Measurements from ENCODE around the gene PER1.
"Not testable (repeated sequence)": the region's sequence is repeated elsewhere in the genome, so short reads cannot be mapped to it uniquely, and the experiment has no call there.

The PER1 gene

DNA sequence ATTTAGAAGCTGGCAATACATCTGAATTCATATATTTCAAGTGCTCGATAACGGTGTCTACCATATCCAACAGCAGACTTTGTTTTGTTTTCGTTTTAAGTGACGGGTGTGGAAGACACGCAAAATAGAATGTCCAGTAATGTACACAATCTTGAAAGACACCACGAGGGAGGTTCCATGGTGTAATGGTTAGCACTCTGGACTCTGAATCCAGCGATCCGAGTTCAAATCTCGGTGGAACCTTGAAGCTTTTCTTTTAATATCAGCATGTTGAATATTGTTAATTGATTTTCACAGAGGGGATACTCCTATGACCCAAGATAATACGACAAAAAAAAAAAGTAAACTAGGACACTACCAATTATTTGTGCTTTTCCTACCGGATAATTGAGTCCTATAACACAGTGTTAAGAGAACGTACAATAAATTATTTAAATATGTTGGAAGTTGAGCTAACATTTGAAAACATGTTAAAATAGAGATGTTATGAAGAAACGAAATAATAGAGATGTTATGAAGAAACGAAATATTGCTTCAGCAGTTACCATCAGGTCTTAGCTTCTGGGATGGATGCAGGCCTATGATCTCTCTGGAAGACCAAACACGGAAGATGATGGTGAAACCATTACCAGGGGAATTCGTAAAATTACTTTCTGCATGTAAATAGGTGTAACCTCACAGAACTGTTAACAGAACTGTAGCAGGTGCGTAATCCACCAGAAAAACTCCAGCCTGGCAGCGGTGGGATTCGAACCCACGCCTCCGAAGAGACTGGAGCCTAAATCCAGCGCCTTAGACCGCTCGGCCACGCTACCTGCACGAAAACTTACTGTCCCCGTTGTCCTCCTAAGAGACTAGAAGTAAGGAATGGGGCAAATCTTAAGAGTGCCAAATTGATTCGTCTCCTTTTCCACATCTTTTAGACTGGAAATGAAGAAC, 32.4 kb downstream of the PER1 start:
- Mint-ChIP-seq H3K27ac (peak overlapping the region; percentile 93), H3K9me3 (no peaks in the 10 kb centered on the region), H3K4me3 (peak overlapping the region; percentile 94), H3K27me3 (ENCODE audit: low read depth) (peaks cover 69% of the 10 kb centered on the region), H3K4me1 (ENCODE audit: low read depth) (peaks cover 54% of the 10 kb centered on the region), H3K36me3 (ENCODE audit: low read depth) (peaks cover 2% of the 10 kb centered on the region)
- peak; percentile 87 for DNase-seq (ENCODE audit: low spot score)

DNA sequence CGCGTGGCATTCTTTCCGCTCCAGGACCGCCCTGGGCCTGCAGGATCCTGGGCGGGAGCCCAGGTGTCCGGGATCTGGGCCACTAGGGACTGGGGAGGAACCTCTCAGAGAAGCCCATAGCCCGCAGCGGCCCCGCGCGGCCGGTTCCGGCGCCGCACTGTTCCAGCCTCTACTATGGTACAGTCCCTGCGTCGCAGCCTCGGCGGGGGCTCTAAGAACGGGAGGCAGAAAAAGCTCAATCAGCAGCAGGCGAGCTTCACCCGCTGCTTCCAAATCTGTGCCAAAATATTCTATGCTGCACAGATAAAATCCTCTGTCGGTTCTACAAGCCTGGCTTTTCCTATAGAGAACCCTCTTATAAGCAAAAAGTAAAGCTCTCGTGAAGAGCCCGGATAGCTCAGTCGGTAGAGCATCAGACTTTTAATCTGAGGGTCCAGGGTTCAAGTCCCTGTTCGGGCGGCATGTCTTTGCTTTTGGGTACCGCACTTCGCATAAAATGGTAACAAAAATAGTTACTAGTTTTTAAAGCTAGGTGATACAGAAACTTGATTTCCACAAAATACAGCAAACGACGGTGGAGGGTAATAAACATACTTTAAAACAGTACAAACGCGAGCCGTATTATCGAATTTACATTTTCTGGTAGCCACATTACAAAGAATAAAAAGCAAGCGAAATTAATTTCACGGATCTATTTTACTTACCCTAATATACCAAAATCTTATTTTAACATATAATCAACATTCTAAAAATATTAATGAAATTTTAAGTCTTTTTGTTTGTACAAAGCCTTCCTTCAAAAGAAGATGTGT, 33.2 kb downstream of the PER1 start:
- Mint-ChIP-seq H3K27ac (peak overlapping the region; percentile 93), H3K27me3 (ENCODE audit: low read depth) (peaks cover 68% of the 10 kb centered on the region), H3K4me1 (ENCODE audit: low read depth) (peaks cover 46% of the 10 kb centered on the region), H3K4me3 (peak overlapping the region; percentile 94), H3K36me3 (ENCODE audit: low read depth) (peaks cover 2% of the 10 kb centered on the region), H3K9me3 (no peaks in the 10 kb centered on the region)
- DNase-seq (ENCODE audit: low spot score), result peak; percentile 84

DNA sequence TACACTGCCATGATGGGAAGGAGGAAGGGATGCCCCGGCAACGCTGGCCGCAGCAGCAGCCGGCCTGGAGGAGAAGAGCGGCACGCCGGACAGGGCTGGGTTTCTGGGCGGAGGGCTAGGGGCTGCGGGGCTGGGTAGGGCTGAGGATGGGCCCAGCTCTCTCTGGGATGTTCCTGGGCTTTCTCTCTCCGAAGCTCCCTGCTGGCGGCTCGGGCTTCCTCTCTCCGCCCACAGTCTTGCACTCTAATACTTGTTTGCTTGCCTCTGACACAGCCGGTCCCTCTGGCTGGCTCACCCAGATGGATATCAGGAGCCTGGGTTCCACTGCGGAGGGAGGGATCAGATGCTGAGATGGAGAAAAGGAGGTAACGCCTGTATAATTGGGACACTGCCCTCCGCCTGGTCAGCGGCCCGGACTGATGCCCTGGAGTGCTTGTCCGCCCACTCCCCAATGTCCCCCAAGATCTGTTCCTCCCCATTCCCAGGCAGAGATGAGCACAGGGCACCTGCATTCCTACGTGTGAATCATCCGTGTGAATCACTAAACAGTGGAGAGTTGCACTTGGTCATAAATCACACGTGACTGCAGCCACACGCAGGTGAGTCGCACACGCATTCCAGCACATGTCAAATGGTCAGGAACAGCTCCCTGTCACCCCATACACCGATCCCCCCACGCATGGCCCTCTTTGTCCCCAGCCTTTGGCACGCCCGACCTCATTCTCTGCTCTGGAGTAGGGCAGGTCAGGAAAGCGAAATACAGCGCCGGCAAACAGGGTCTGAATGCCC, 34.0 kb downstream of the PER1 start, which contains the start of gene ALOXE3:
TSS of gene ALOXE3 (minus strand) at position 535 of the 789 bp plus-strand sequence. CDS start at position 11, 524 bp downstream.
- Mint-ChIP-seq H3K27me3 (ENCODE audit: low read depth) (peaks cover 65% of the 10 kb centered on the region), H3K36me3 (ENCODE audit: low read depth) (peaks cover under 1% of the 10 kb centered on the region), H3K4me1 (ENCODE audit: low read depth) (peaks cover 40% of the 10 kb centered on the region), H3K4me3 (peak within 1 kb of the TSS; percentile 94), H3K9me3 (no peaks in the 10 kb centered on the region), H3K27ac (peak within 1 kb of the TSS; percentile 93)
- DNase-seq (ENCODE audit: low spot score), result peak; percentile 37

DNA sequence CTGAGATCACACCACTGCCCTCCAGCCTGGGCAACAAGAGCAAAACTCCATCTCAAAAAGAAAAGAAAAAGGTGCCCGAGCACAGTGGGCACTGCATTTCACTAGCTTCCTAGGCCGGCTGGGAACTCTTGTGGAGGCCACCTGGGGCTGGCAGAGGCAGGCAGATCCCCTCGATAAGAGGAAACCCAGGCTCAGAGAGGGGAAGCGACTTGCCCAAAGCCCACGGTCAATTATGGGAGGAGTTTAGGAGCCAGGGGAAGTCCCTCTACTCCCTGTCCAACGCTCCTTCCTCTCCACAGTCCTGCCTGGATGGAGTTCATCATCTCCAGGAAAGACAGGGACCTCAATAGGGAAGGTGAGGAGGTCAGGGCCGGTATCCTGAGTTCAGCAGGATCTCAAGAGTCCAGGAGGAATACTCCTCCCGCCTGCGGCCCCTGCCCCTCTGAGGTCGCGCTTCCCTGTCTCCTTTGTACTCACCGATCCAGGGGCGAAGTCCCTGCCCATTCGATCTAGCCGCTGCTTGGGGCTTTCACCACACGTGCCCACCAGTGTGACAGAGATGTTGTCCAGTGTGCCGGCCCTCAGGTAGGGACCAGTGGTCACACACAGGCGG, 34.7 kb downstream of the PER1 start:
- Mint-ChIP-seq H3K9me3 (no peaks in the 10 kb centered on the region), H3K36me3 (ENCODE audit: low read depth) (no peaks in the 10 kb centered on the region), H3K27me3 (ENCODE audit: low read depth) (peaks cover 67% of the 10 kb centered on the region), H3K4me3 (peak overlapping the region; percentile 94), H3K4me1 (ENCODE audit: low read depth) (peaks cover 35% of the 10 kb centered on the region), H3K27ac (no peak overlapping the region)
- no peak for DNase-seq (ENCODE audit: low spot score)

GRCh38 chr17:8116776-8117175, 35.4 kb downstream of the PER1 start:
- Mint-ChIP-seq H3K27ac (no peak overlapping the region), H3K9me3 (no peaks in the 10 kb centered on the region), H3K27me3 (ENCODE audit: low read depth) (peaks cover 68% of the 10 kb centered on the region), H3K36me3 (ENCODE audit: low read depth) (no peaks in the 10 kb centered on the region), H3K4me3 (no peak overlapping the region), H3K4me1 (ENCODE audit: low read depth) (peaks cover 33% of the 10 kb centered on the region)
- DNase-seq (ENCODE audit: low spot score), result no peak

DNA sequence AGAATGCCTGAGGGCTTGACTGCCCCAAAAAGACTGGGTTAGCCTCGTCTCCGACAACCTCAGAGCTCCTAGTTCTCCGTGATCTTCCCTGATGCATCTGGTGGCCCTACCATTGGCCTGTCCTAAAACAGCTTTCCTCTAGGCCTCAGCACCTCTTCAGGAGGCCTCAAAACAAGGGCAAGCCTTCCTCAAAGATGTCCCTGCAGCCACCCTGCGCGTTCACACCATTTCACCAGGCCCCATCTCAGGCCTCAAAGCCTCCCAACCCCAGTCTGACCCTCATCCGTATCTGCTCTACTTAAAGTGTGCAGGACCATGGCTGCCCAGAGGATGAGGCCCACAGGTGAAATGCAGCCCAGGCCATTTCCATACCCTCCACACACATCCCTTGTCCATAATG, 41.3 kb downstream of the PER1 start:
- peaks cover 4% of the 10 kb centered on the region for H3K4me1 Mint-ChIP-seq (ENCODE audit: low read depth)
- no peaks in the 10 kb centered on the region for H3K9me3 Mint-ChIP-seq
- peaks cover 48% of the 10 kb centered on the region for H3K27me3 Mint-ChIP-seq (ENCODE audit: low read depth)
- DNase-seq (ENCODE audit: low spot score), result no peak
- no peaks in the 10 kb centered on the region for H3K36me3 Mint-ChIP-seq (ENCODE audit: low read depth)
- no peak overlapping the region for H3K4me3 Mint-ChIP-seq
- H3K27ac Mint-ChIP-seq, result no peak overlapping the region

DNA sequence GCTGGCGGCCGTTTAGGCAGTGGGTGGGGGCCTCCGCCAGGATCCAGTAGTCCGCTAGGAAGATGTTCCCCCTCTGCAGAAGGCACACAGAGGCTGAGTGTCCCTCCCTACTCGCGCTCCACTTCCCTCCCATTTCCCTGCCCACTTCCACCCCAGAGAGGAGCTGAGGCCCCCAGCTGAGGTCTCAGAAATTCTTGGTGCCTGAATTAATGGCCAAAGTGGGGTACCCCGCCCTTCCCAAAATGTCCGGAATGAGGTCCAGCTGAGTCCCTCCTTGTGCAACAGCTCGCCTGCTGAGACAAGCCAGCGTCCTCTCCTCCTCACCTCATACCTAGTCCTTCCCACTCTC, 41.8 kb downstream of the PER1 start:
- no peak overlapping the region for H3K27ac Mint-ChIP-seq
- peaks cover 44% of the 10 kb centered on the region for H3K27me3 Mint-ChIP-seq (ENCODE audit: low read depth)
- H3K4me3 Mint-ChIP-seq, result no peak overlapping the region
- H3K9me3 Mint-ChIP-seq, result no peaks in the 10 kb centered on the region
- no peak for DNase-seq (ENCODE audit: low spot score)
- H3K36me3 Mint-ChIP-seq (ENCODE audit: low read depth), result no peaks in the 10 kb centered on the region
- H3K4me1 Mint-ChIP-seq (ENCODE audit: low read depth), result peaks cover 5% of the 10 kb centered on the region

GRCh38 chr17:8109661-8110455, 42.3 kb downstream of the PER1 start:
- no peaks in the 10 kb centered on the region for H3K36me3 Mint-ChIP-seq (ENCODE audit: low read depth)
- no peak overlapping the region for H3K4me3 Mint-ChIP-seq
- H3K27ac Mint-ChIP-seq, result no peak overlapping the region
- H3K27me3 Mint-ChIP-seq (ENCODE audit: low read depth), result peaks cover 43% of the 10 kb centered on the region
- H3K9me3 Mint-ChIP-seq, result no peaks in the 10 kb centered on the region
- H3K4me1 Mint-ChIP-seq (ENCODE audit: low read depth), result peaks cover 5% of the 10 kb centered on the region
- peak; percentile 70 for DNase-seq (ENCODE audit: low spot score)

DNA sequence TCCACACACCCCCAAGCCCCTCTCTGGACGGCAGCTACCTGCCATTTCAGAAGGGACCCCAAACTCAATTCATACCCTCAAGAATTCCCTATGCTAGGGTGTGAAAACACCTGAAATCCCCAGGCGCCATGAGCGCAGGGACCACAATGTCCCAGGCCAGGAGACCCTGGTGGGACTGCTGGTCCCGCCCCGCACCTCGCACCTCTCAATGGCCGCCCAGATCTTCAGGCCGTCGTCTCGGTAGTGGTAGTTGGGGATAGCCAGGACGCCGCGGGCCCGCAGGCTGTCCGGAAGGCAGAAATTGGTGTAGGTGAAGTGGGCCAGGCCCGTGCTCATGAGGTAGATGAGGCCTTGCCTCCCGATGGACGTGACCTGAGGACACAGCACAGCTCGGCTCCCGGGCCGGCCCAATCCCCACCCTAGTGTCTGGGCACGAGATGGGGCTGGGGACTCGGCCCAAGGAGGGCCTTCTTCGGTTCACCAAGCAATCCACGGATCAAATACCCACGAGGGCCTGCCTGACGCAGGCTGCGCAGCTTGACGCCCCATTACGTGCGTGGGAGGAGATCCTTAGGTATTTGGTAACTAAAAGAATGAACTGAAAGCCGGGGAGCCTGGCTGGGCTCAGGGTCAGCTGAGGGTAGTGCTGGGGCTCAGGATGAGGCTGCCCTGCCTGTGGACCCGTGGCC, 43.1 kb downstream of the PER1 start:
- no peak for DNase-seq (ENCODE audit: low spot score)
- Mint-ChIP-seq H3K4me1 (ENCODE audit: low read depth) (peaks cover 5% of the 10 kb centered on the region), H3K4me3 (no peak overlapping the region), H3K27me3 (ENCODE audit: low read depth) (peaks cover 35% of the 10 kb centered on the region), H3K27ac (no peak overlapping the region), H3K36me3 (ENCODE audit: low read depth) (no peaks in the 10 kb centered on the region), H3K9me3 (no peaks in the 10 kb centered on the region)

DNA sequence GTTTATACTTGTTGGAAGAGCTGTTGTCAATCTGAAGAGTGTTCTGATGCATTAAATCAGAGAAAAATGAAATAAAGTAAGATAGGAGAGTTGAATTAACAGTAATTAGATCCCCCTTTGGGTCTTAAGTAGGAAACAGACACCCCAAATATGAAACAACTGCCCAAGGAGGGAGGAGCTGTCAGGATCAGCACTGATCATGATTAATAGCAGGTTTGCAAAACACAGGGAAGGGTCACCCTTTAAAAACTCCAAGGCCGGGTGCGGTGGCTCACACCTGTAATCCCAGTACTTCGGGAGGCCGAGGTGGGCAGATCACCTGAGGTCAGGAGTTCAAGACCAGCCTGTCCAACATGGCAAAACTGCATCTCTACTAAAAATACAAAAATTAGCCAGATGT, 45.2 kb downstream of the PER1 start:
- H3K36me3 Mint-ChIP-seq (ENCODE audit: low read depth); DNase-seq (ENCODE audit: low spot score); H3K27ac Mint-ChIP-seq; H3K4me1 Mint-ChIP-seq (ENCODE audit: low read depth); H3K4me3 Mint-ChIP-seq; H3K9me3 Mint-ChIP-seq: not testable (repeated sequence)
- peaks cover 21% of the 10 kb centered on the region for H3K27me3 Mint-ChIP-seq (ENCODE audit: low read depth)

GRCh38 chr17:8105957-8106398, 46.2 kb downstream of the PER1 start:
- no peak for DNase-seq (ENCODE audit: low spot score)
- Mint-ChIP-seq H3K9me3 (no peaks in the 10 kb centered on the region), H3K27me3 (ENCODE audit: low read depth) (peaks cover 14% of the 10 kb centered on the region), H3K4me1 (ENCODE audit: low read depth) (peaks cover 5% of the 10 kb centered on the region), H3K36me3 (ENCODE audit: low read depth) (no peaks in the 10 kb centered on the region), H3K27ac (no peak overlapping the region), H3K4me3 (no peak overlapping the region)

GRCh38 chr17:8104911-8105310, 47.3 kb downstream of the PER1 start:
- Mint-ChIP-seq H3K9me3 (no peaks in the 10 kb centered on the region), H3K4me1 (ENCODE audit: low read depth) (peaks cover 3% of the 10 kb centered on the region), H3K27me3 (ENCODE audit: low read depth) (peaks cover 10% of the 10 kb centered on the region)

More at GRCh38 chr17:8104911-8105310, 47.3 kb downstream of the PER1 start:
- Mint-ChIP-seq H3K4me3 (no peak overlapping the region), H3K27ac (no peak overlapping the region), H3K36me3 (ENCODE audit: low read depth) (no peaks in the 10 kb centered on the region)
- no peak for DNase-seq (ENCODE audit: low spot score)
